ENCODE data around the gene TRIM66.

TRIM66 gene

DNA sequence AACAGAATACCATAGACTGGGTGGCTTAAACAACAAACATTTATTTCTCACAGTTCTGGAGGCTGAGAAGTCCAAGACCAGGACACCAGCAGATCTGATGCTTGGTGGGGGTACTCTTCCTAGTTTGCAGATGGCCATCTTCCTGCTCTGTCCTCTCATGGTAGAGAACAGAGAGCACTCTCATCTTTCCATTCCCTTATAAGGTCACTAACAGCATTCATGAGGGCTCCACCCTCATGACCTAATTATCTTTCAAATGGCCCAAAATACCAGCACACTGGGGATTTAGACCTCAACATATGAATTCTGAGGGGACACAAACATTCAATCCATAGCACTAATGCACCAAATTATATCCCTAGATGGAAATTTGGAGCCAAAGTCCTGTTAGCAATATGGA is 94.5 kb downstream of the TRIM66 start:
- Histone ChIP-seq H3K4me3 (ENCODE audit: low read length) (no peak overlapping the region), H3K9me3 (ENCODE audit: control insufficient read depth, low read length) (no peaks in the 10 kb centered on the region), H3K9ac (ENCODE audit: low read length) (no peak overlapping the region), H3K36me3 (ENCODE audit: control insufficient read depth, insufficient read depth, low read length) (no peaks in the 10 kb centered on the region), H3K27me3 (ENCODE audit: control insufficient read depth, insufficient read depth, low read length) (no peaks in the 10 kb centered on the region), H3K4me1 (ENCODE audit: control insufficient read depth, insufficient read depth, low read length) (no peaks in the 10 kb centered on the region)

DNA sequence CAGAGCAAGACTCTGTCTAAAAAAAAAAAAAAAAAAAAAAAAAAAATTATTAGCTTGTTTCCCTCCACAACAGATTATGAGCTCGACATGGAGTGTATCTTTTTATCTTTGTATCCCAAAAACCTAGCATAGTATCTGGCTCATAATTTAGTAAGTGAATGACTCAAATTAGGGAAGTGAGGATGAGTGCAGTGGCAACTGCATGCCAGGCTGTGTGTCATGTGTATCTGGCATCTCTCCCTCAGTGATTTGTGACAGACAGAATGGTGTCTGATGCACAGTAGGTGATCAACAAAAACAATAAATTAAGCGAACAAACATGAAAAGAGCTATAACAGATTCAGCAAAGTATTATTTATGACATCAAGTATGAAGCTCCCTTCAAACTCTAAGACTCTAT is 95.7 kb downstream of the TRIM66 start:
- Histone ChIP-seq H3K9me3 (ENCODE audit: control insufficient read depth, low read length) (no peaks in the 10 kb centered on the region), H3K4me1 (ENCODE audit: control insufficient read depth, insufficient read depth, low read length) (no peaks in the 10 kb centered on the region), H3K36me3 (ENCODE audit: control insufficient read depth, insufficient read depth, low read length) (no peaks in the 10 kb centered on the region), H3K9ac (ENCODE audit: low read length) (no peak overlapping the region), H3K4me3 (ENCODE audit: low read length) (no peak overlapping the region), H3K27me3 (ENCODE audit: control insufficient read depth, insufficient read depth, low read length) (no peaks in the 10 kb centered on the region)

GRCh38 chr11:8586184-8586583 is 96.3 kb downstream of the TRIM66 start:
- Histone ChIP-seq H3K9me3 (ENCODE audit: control insufficient read depth, low read length) (no peaks in the 10 kb centered on the region), H3K4me1 (ENCODE audit: control insufficient read depth, insufficient read depth, low read length) (no peaks in the 10 kb centered on the region), H3K9ac (ENCODE audit: low read length) (no peak overlapping the region), H3K4me3 (ENCODE audit: low read length) (no peak overlapping the region), H3K36me3 (ENCODE audit: control insufficient read depth, insufficient read depth, low read length) (no peaks in the 10 kb centered on the region), H3K27me3 (ENCODE audit: control insufficient read depth, insufficient read depth, low read length) (no peaks in the 10 kb centered on the region)

DNA sequence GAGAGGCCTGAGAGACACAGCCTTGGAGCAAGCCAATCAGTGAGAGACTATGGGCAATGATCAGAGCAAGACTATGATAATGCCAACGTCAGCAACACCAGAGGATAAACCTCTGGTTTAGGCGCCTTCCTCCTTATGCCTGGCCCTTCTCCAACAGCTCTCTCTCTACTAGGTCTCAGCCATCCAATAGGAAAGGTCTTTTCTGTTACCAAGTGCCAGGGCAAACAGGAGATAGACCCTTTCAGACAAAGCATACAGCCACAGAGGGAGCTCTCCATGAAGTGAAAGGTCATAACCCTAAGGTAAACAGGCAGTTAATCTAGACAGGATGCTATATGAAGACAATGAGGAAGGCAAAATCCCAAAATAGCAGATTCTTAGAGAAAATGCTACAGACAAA is 98.0 kb downstream of the TRIM66 start:
- Histone ChIP-seq H3K9me3 (ENCODE audit: control insufficient read depth, low read length) (no peaks in the 10 kb centered on the region), H3K36me3 (ENCODE audit: control insufficient read depth, insufficient read depth, low read length) (no peaks in the 10 kb centered on the region), H3K9ac (ENCODE audit: low read length) (no peak overlapping the region), H3K4me3 (ENCODE audit: low read length) (no peak overlapping the region), H3K27me3 (ENCODE audit: control insufficient read depth, insufficient read depth, low read length) (no peaks in the 10 kb centered on the region), H3K4me1 (ENCODE audit: control insufficient read depth, insufficient read depth, low read length) (no peaks in the 10 kb centered on the region)

- no peaks in the 10 kb centered on the region for H3K27me3 ChIP-seq (ENCODE audit: control insufficient read depth, insufficient read depth, low read length)
- H3K9me3 ChIP-seq (ENCODE audit: control insufficient read depth, low read length), result no peaks in the 10 kb centered on the region
- no peak overlapping the region for H3K4me3 ChIP-seq (ENCODE audit: low read length)
- H3K36me3 ChIP-seq (ENCODE audit: control insufficient read depth, insufficient read depth, low read length), result no peaks in the 10 kb centered on the region
- no peak overlapping the region for H3K9ac ChIP-seq (ENCODE audit: low read length)
- H3K4me1 ChIP-seq (ENCODE audit: control insufficient read depth, insufficient read depth, low read length), result no peaks in the 10 kb centered on the region
Observed at GRCh38 chr11:8584082-8584481, 98.4 kb downstream of the TRIM66 start.

DNA sequence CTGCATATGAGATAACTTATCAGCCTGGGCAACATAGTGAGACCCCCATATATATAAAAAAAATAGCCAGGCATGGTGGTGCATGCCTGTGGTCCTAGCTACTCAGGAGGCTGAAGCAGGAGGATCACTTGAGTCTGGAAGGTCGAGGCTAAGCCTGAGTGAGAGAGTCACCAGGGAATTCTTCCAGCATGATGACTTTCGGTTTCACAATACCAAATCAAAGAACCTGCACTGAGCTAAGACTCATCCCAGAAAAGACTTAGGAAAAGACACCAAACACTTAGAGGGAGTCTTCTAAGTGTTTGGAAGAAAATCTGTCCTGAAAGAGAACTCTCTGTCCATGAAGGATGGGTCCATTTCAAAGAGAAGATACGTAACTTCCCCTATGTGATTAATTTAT is 101.2 kb downstream of the TRIM66 start:
- Histone ChIP-seq H3K9me3 (ENCODE audit: control insufficient read depth, low read length) (no peaks in the 10 kb centered on the region), H3K27me3 (ENCODE audit: control insufficient read depth, insufficient read depth, low read length) (no peaks in the 10 kb centered on the region), H3K9ac (ENCODE audit: low read length) (no peak overlapping the region), H3K36me3 (ENCODE audit: control insufficient read depth, insufficient read depth, low read length) (no peaks in the 10 kb centered on the region), H3K4me3 (ENCODE audit: low read length) (no peak overlapping the region), H3K4me1 (ENCODE audit: control insufficient read depth, insufficient read depth, low read length) (no peaks in the 10 kb centered on the region)

GRCh38 chr11:8577791-8578581 is 104.5 kb downstream of the TRIM66 start:
- H3K4me3 ChIP-seq (ENCODE audit: low read length), result no peak overlapping the region
- H3K9me3 ChIP-seq (ENCODE audit: control insufficient read depth, low read length), result no peaks in the 10 kb centered on the region
- H3K9ac ChIP-seq (ENCODE audit: low read length), result no peak overlapping the region
- no peaks in the 10 kb centered on the region for H3K27me3 ChIP-seq (ENCODE audit: control insufficient read depth, insufficient read depth, low read length)
- H3K4me1 ChIP-seq (ENCODE audit: control insufficient read depth, insufficient read depth, low read length), result no peaks in the 10 kb centered on the region
- no peaks in the 10 kb centered on the region for H3K36me3 ChIP-seq (ENCODE audit: control insufficient read depth, insufficient read depth, low read length)

DNA sequence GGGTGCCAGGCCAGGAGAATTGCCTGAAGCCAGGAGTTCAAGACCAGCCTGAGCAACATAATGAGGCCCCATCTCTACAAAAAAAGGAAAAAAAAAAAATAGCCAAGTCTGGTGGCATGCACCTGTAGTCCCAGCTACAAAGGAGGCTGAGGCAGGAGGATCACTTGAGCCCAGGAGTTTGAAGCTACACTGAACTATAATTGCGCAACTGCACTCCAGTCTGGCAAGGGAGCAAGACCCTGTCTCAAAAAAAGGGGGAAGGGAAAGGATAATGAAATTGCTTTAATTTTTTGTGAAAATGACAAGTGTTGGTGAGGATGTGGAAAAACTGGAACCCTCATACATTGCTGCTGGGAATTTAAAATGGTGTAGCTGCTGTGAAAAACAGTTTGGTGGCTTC is 107.7 kb downstream of the TRIM66 start:
- H3K4me3 ChIP-seq (ENCODE audit: low read length), result no peak overlapping the region
- no peak overlapping the region for H3K9ac ChIP-seq (ENCODE audit: low read length)
- H3K36me3 ChIP-seq (ENCODE audit: control insufficient read depth, insufficient read depth, low read length), result no peaks in the 10 kb centered on the region
- no peaks in the 10 kb centered on the region for H3K9me3 ChIP-seq (ENCODE audit: control insufficient read depth, low read length)
- no peaks in the 10 kb centered on the region for H3K27me3 ChIP-seq (ENCODE audit: control insufficient read depth, insufficient read depth, low read length)
- H3K4me1 ChIP-seq (ENCODE audit: control insufficient read depth, insufficient read depth, low read length), result no peaks in the 10 kb centered on the region

DNA sequence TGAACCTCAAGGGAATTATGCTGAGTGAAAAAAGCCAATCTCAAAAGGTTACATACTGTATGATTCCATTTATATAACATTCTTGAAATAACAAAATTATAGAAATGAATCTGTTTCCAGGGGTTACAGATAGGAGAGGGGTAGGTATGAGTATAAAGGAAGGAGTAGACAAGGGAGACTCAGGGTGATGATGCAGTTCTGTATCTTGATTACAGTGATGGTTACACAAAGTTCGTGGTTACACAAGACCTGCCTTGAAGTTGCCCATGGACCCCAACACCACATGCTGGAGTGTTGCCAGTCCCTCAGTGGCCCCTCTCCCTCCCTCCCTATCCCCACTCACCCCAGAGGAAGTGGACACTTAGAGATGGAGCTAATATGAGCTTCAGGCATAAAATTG is 108.7 kb downstream of the TRIM66 start:
- Histone ChIP-seq H3K4me3 (ENCODE audit: low read length) (no peak overlapping the region), H3K9ac (ENCODE audit: low read length) (no peak overlapping the region), H3K36me3 (ENCODE audit: control insufficient read depth, insufficient read depth, low read length) (no peaks in the 10 kb centered on the region), H3K9me3 (ENCODE audit: control insufficient read depth, low read length) (no peaks in the 10 kb centered on the region), H3K4me1 (ENCODE audit: control insufficient read depth, insufficient read depth, low read length) (no peaks in the 10 kb centered on the region), H3K27me3 (ENCODE audit: control insufficient read depth, insufficient read depth, low read length) (no peaks in the 10 kb centered on the region)

GRCh38 chr11:8567602-8568198 is 114.8 kb downstream of the TRIM66 start:
- no peaks in the 10 kb centered on the region for H3K36me3 ChIP-seq (ENCODE audit: control insufficient read depth, insufficient read depth, low read length)
- H3K9ac ChIP-seq (ENCODE audit: low read length), result no peak overlapping the region
- no peak overlapping the region for H3K4me3 ChIP-seq (ENCODE audit: low read length)
- H3K27me3 ChIP-seq (ENCODE audit: control insufficient read depth, insufficient read depth, low read length), result no peaks in the 10 kb centered on the region
- H3K9me3 ChIP-seq (ENCODE audit: control insufficient read depth, low read length), result no peaks in the 10 kb centered on the region
- H3K4me1 ChIP-seq (ENCODE audit: control insufficient read depth, insufficient read depth, low read length), result no peaks in the 10 kb centered on the region

DNA sequence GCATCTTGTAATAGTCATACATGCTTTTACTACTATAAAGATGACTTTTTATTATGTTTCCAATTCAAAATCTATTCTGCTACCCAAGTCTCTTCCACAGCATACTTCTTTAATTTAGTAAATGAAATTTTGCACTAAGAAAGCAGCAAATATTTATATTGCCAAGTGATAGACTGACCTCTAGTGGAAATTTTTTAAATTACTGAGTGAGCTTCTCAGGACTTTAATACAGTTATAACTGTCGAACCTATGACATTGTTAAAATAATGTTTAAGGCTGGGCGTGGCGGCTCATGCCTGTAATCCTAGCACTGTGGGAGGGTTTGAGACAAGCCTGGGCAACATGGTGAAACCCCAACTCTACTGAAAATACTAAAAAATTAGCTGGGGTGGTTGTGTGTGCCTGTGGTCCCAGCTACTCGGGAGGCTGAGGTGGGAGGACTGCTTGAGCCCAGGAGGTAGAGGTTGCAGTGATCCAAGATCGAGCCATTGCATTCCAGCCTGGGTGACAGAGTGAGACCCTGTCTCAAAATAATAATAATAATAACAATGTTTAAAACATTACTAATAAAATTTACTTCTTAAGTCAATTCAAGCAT is 115.8 kb downstream of the TRIM66 start:
- H3K36me3 ChIP-seq (ENCODE audit: control insufficient read depth, insufficient read depth, low read length), result no peaks in the 10 kb centered on the region
- H3K4me3 ChIP-seq (ENCODE audit: low read length), result no peak overlapping the region

DNA sequence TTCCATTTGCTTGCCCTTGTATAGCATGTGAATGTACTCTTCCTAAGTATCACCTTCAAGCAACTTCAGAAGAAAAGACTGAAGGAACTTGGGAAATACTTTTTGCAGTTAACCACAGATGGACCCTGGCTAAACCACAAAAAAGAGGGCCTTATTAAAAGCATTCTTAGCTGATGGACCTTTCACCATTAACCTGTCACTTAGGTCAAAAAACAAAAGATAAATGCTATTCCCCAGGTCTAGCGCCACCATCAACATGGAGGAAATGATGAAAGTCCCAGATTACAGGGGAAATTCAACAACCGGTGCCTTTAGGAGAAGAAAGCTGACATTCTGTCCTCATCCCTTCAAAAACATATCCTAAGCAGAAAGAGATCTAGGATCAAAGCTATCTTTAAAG is 117.9 kb downstream of the TRIM66 start:
- no peaks in the 10 kb centered on the region for H3K36me3 ChIP-seq (ENCODE audit: control insufficient read depth, insufficient read depth, low read length)
- no peaks in the 10 kb centered on the region for H3K27me3 ChIP-seq (ENCODE audit: control insufficient read depth, insufficient read depth, low read length)
- H3K9ac ChIP-seq (ENCODE audit: low read length), result no peak overlapping the region
- no peaks in the 10 kb centered on the region for H3K9me3 ChIP-seq (ENCODE audit: control insufficient read depth, low read length)
- no peak overlapping the region for H3K4me3 ChIP-seq (ENCODE audit: low read length)
- H3K4me1 ChIP-seq (ENCODE audit: control insufficient read depth, insufficient read depth, low read length), result no peaks in the 10 kb centered on the region

More for the DNA sequence above, 115.8 kb downstream of the TRIM66 start:
- H3K27me3 ChIP-seq (ENCODE audit: control insufficient read depth, insufficient read depth, low read length), result no peaks in the 10 kb centered on the region
- H3K4me1 ChIP-seq (ENCODE audit: control insufficient read depth, insufficient read depth, low read length), result no peaks in the 10 kb centered on the region
- H3K9ac ChIP-seq (ENCODE audit: low read length), result no peak overlapping the region
- no peaks in the 10 kb centered on the region for H3K9me3 ChIP-seq (ENCODE audit: control insufficient read depth, low read length)
